ENCODE measurements around the gene ZFP90.
A peak's percentile ranks its signal among the peaks of the same experiment; 100 is the strongest.
"Not testable (repeated sequence)": the region's sequence is repeated elsewhere in the genome, so short reads cannot be mapped to it uniquely, and the experiment has no call there.

The ZFP90 gene

DNA sequence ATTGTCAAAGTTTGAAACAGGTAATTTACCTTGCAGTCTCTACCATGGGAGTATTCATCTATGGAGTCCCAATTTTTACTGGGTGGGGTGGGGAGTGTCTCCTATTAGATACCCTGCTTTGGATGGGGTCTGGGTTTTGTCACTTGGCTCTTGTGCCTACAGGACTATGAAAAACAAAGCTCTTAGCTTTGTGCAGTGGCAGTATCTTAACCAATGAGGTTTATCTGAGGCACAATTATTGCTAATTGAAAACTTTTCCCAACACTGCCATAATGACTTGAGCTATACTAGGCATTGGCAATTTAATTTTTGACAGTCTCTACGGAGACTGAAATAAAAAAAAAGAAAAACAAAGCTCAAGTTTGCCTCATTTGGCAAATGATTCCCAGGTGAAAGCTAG lies 3.8 kb upstream of the ZFP90 start:
- peaks cover 3% of the 10 kb centered on the region; the same call in 1 of the 2 replicates for H3K9me3 ChIP-seq (ENCODE audit: insufficient read depth, low read depth, low read length)
- peaks cover 8% of the 10 kb centered on the region for H3K4me1 ChIP-seq (ENCODE audit: insufficient read depth, low read length)
- H3K27ac ChIP-seq (ENCODE audit: low read depth, low read length), result no peak overlapping the region
- 82% methylated on average over 1 of the region's 1 CpG for WGBS
- no peak overlapping the region for H3K9ac ChIP-seq (ENCODE audit: low read depth, low read length)
- peaks cover 13% of the 10 kb centered on the region for H3K27me3 ChIP-seq (ENCODE audit: insufficient read depth, low read length)
- H3K36me3 ChIP-seq (ENCODE audit: insufficient read depth, low read length), result peaks cover 6% of the 10 kb centered on the region; the same call in 1 of the 2 replicates
- no peak overlapping the region for H3K4me3 ChIP-seq (ENCODE audit: low read length)

- no peaks in the 10 kb centered on the region for H3K9me3 ChIP-seq (ENCODE audit: insufficient read depth, low read depth, low read length)
- WGBS, result 4% methylated on average over 18 of the region's 19 CpGs
- peaks cover 5% of the 10 kb centered on the region; the same call in 1 of the 2 replicates for H3K4me1 ChIP-seq (ENCODE audit: insufficient read depth, low read length)
- H3K4me3 ChIP-seq (ENCODE audit: low read length), result peak overlapping the region; percentile 65
- peak overlapping the region; percentile 69 for H3K9ac ChIP-seq (ENCODE audit: low read depth, low read length)
- no peak overlapping the region; the same call in 1 of the 2 replicates for H3K27ac ChIP-seq (ENCODE audit: low read depth, low read length)
- peaks cover 21% of the 10 kb centered on the region for H3K36me3 ChIP-seq (ENCODE audit: insufficient read depth, low read length)
- H3K27me3 ChIP-seq (ENCODE audit: insufficient read depth, low read length), result no peaks in the 10 kb centered on the region
Measured at GRCh38 chr16:68539711-68540239, 684 bp downstream of the ZFP90 start.

DNA sequence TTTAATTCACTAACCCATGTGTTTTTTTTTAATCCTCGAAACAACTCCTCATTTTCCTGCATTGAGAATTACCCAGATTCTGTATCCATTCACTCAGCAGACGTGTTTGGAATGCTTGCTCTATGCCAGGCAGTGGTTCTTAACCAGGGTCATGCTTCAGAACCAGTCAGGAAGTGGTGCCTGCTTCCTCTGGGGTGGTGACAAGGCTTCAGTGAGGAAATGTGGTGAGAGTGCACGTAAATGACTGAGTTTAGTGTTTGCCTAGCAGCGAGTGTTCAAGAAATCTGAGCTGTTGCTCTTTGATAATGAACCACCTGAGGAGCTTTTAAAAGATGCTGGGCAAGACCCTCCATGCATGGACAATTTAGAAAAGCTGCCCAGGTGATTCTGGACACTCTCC lies 9.9 kb downstream of the ZFP90 start:
- H3K9ac ChIP-seq (ENCODE audit: low read depth, low read length), result no peak overlapping the region
- H3K27ac ChIP-seq (ENCODE audit: low read depth, low read length), result no peak overlapping the region
- no peaks in the 10 kb centered on the region for H3K27me3 ChIP-seq (ENCODE audit: insufficient read depth, low read length)
- peaks cover 11% of the 10 kb centered on the region; the same call in 1 of the 2 replicates for H3K9me3 ChIP-seq (ENCODE audit: insufficient read depth, low read depth, low read length)
- peaks cover 64% of the 10 kb centered on the region for H3K36me3 ChIP-seq (ENCODE audit: insufficient read depth, low read length)
- H3K4me3 ChIP-seq (ENCODE audit: low read length), result no peak overlapping the region
- no peaks in the 10 kb centered on the region for H3K4me1 ChIP-seq (ENCODE audit: insufficient read depth, low read length)
- 96% methylated on average over 4 of the region's 4 CpGs for WGBS

DNA sequence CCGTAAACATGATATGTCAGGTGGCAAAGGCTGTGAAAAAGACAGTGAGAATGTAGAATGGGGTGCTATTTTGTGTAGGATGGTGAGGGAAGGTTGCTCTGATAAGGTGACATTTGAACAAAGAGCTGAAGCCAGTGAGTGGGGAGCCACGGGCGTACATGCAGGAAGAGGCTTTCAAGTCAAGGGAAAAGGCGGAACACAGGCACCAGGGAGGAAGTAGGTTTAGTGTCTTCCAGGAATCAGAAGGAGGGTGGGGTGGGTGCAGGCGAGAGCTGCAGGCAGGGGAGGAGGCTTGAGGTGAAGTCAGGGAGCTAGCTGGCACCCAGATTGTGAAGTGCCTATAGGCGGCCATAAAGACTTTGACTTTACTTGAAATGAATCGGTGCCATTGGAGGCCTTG lies 14.1 kb downstream of the ZFP90 start:
- H3K27me3 ChIP-seq (ENCODE audit: insufficient read depth, low read length), result no peaks in the 10 kb centered on the region
- no peaks in the 10 kb centered on the region for H3K4me1 ChIP-seq (ENCODE audit: insufficient read depth, low read length)
- H3K27ac ChIP-seq (ENCODE audit: low read depth, low read length), result no peak overlapping the region
- no peak overlapping the region for H3K9ac ChIP-seq (ENCODE audit: low read depth, low read length)
- H3K9me3 ChIP-seq (ENCODE audit: insufficient read depth, low read depth, low read length), result peaks cover 30% of the 10 kb centered on the region
- peaks cover 77% of the 10 kb centered on the region for H3K36me3 ChIP-seq (ENCODE audit: insufficient read depth, low read length)
- 96% methylated on average over 7 of the region's 7 CpGs for WGBS
- H3K4me3 ChIP-seq (ENCODE audit: low read length), result no peak overlapping the region

DNA sequence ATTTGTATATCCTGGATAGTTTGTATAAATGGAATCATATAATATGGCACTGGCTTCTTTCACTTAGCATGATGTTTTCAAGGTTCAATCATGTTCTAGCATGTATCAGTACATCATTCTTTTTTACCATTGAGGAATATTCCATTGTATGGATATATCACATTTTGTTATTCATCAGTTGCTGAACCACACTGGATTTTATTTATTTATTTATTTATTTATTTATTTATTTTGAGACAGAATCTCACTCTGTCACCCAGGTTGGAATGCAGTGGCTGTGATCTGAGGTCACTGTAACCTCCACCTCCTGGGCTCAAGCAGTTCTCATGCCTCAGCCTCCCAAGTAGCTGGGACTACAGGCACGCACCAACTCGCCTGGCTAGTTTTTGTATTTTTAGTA lies 21.2 kb downstream of the ZFP90 start:
- H3K9me3 ChIP-seq (ENCODE audit: insufficient read depth, low read depth, low read length), result peaks cover 82% of the 10 kb centered on the region

DNA sequence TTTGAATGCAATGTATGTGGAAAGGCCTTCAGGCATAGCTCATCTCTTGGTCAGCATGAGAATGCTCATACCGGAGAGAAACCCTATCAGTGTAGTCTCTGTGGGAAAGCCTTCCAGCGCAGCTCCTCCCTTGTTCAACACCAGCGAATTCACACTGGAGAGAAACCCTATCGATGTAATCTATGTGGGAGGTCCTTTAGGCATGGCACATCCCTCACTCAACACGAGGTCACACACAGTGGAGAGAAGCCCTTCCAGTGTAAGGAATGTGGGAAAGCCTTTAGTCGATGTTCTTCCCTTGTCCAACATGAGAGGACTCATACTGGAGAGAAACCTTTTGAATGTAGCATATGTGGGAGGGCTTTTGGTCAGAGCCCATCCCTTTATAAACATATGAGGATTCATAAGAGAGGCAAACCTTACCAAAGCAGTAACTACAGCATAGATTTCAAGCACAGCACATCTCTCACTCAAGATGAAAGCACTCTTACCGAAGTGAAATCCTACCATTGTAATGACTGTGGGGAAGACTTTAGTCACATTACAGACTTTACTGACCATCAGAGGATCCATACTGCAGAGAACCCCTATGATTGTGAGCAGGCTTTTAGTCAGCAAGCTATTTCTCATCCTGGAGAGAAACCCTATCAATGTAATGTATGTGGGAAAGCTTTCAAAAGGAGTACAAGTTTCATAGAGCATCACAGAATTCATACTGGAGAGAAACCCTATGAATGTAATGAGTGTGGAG lies 24.7 kb downstream of the ZFP90 start:
- 92% methylated on average over 7 of the region's 7 CpGs for WGBS
- Histone ChIP-seq H3K36me3 (ENCODE audit: insufficient read depth, low read length) (peaks cover 60% of the 10 kb centered on the region), H3K9me3 (ENCODE audit: insufficient read depth, low read depth, low read length) (peaks cover 99% of the 10 kb centered on the region)

More for the DNA sequence above, 21.2 kb downstream of the ZFP90 start:
- not testable (repeated sequence) for H3K4me1 ChIP-seq (ENCODE audit: insufficient read depth, low read length); H3K9ac ChIP-seq (ENCODE audit: low read depth, low read length); H3K27ac ChIP-seq (ENCODE audit: low read depth, low read length); H3K4me3 ChIP-seq (ENCODE audit: low read length); H3K27me3 ChIP-seq (ENCODE audit: insufficient read depth, low read length)
- no CpG with 5 or more reads among the region's 2 CpGs for WGBS
- peaks cover 85% of the 10 kb centered on the region for H3K36me3 ChIP-seq (ENCODE audit: insufficient read depth, low read length)

DNA sequence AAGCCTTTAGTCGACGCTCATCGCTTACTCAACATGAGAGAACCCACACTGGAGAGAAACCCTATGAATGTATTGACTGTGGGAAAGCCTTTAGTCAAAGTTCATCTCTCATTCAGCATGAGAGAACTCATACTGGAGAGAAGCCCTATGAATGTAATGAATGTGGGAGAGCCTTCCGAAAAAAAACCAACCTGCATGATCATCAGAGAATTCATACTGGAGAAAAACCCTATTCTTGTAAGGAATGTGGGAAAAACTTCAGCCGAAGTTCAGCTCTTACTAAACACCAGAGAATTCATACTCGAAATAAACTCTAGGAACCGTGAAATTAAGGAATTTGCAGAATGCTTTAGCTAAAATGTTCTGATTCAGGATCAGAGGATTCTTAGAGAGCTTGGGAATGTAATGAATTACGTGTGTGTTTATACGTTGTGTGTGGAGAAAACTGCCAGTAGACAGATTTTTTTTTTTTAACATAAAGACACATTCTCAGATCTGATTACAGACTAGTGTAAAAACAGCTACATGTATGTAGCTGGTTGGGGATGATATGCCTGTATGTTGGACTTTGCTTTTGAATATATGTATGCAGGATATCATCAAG lies 25.4 kb downstream of the ZFP90 start:
- Histone ChIP-seq H3K9me3 (ENCODE audit: insufficient read depth, low read depth, low read length) (peaks cover 98% of the 10 kb centered on the region), H3K4me1 (ENCODE audit: insufficient read depth, low read length) (no peaks in the 10 kb centered on the region), H3K27ac (ENCODE audit: low read depth, low read length) (no peak overlapping the region), H3K4me3 (ENCODE audit: low read length) (peak overlapping the region; percentile 18; the same call in 1 of the 2 replicates), H3K36me3 (ENCODE audit: insufficient read depth, low read length) (peaks cover 54% of the 10 kb centered on the region), H3K27me3 (ENCODE audit: insufficient read depth, low read length) (no peaks in the 10 kb centered on the region), H3K9ac (ENCODE audit: low read depth, low read length) (no peak overlapping the region)
- 96% methylated on average over 7 of the region's 9 CpGs for WGBS

More for the DNA sequence above, 24.7 kb downstream of the ZFP90 start:
- Histone ChIP-seq H3K27ac (ENCODE audit: low read depth, low read length) (no peak overlapping the region), H3K4me1 (ENCODE audit: insufficient read depth, low read length) (no peaks in the 10 kb centered on the region), H3K27me3 (ENCODE audit: insufficient read depth, low read length) (no peaks in the 10 kb centered on the region), H3K9ac (ENCODE audit: low read depth, low read length) (no peak overlapping the region), H3K4me3 (ENCODE audit: low read length) (no peak overlapping the region)

DNA sequence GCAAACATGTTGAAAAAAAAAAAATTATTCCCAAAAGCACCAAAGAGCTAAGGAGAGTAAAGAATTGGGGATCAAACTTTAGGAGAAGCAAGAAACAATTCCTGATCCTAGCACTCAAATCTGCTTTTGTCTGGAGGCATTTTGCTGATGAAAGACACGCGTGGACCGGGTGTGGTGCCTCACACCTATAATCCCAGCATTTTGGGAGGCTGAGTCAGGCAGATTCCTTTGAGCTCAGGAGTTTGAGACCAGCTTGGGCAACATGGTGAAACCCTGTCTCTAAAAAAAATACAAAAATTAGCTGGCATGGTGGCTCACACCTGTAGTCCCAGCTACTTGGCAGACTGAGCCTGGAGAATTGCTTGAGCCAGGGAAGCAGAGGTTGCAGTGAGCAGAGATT lies 35.4 kb downstream of the ZFP90 start:
- H3K4me3 ChIP-seq (ENCODE audit: low read length), result no peak overlapping the region
- H3K36me3 ChIP-seq (ENCODE audit: insufficient read depth, low read length), result peaks cover 3% of the 10 kb centered on the region
- H3K4me1 ChIP-seq (ENCODE audit: insufficient read depth, low read length), result no peaks in the 10 kb centered on the region
- no peaks in the 10 kb centered on the region for H3K27me3 ChIP-seq (ENCODE audit: insufficient read depth, low read length)
- no peak overlapping the region for H3K27ac ChIP-seq (ENCODE audit: low read depth, low read length)
- no peak overlapping the region for H3K9ac ChIP-seq (ENCODE audit: low read depth, low read length)
- peaks cover 80% of the 10 kb centered on the region for H3K9me3 ChIP-seq (ENCODE audit: insufficient read depth, low read depth, low read length)
- 98% methylated on average over 3 of the region's 3 CpGs for WGBS

- Histone ChIP-seq H3K9me3 (ENCODE audit: insufficient read depth, low read depth, low read length) (peaks cover 74% of the 10 kb centered on the region), H3K9ac (ENCODE audit: low read depth, low read length) (no peak overlapping the region), H3K4me1 (ENCODE audit: insufficient read depth, low read length) (no peaks in the 10 kb centered on the region), H3K27ac (ENCODE audit: low read depth, low read length) (no peak overlapping the region), H3K4me3 (ENCODE audit: low read length) (no peak overlapping the region), H3K36me3 (ENCODE audit: insufficient read depth, low read length) (peaks cover 3% of the 10 kb centered on the region), H3K27me3 (ENCODE audit: insufficient read depth, low read length) (no peaks in the 10 kb centered on the region)
- WGBS, result 96% methylated on average over 3 of the region's 3 CpGs
Measured at GRCh38 chr16:68575082-68575481, 36.0 kb downstream of the ZFP90 start.

- WGBS, result 95% methylated on average over 2 of the region's 2 CpGs
- Histone ChIP-seq H3K36me3 (ENCODE audit: insufficient read depth, low read length) (peaks cover 3% of the 10 kb centered on the region), H3K27ac (ENCODE audit: low read depth, low read length) (no peak overlapping the region), H3K27me3 (ENCODE audit: insufficient read depth, low read length) (no peaks in the 10 kb centered on the region), H3K9me3 (ENCODE audit: insufficient read depth, low read depth, low read length) (peaks cover 51% of the 10 kb centered on the region), H3K4me3 (ENCODE audit: low read length) (no peak overlapping the region), H3K9ac (ENCODE audit: low read depth, low read length) (no peak overlapping the region), H3K4me1 (ENCODE audit: insufficient read depth, low read length) (no peaks in the 10 kb centered on the region)
Measured at GRCh38 chr16:68577352-68577853, 38.3 kb downstream of the ZFP90 start.
